ENCODE measurements around the gene MSMB. TPM values are rescaled to one million over a fixed set of nuclear protein-coding genes. Genes with fewer than 3 reads are reported as not detected.

Gene MSMB
- total and polyA plus RNA-seq, 2 of the 8 experiments (the other 6 are each of a cell fraction or from before 2014, with no cell fraction given) = not detected

DNA sequence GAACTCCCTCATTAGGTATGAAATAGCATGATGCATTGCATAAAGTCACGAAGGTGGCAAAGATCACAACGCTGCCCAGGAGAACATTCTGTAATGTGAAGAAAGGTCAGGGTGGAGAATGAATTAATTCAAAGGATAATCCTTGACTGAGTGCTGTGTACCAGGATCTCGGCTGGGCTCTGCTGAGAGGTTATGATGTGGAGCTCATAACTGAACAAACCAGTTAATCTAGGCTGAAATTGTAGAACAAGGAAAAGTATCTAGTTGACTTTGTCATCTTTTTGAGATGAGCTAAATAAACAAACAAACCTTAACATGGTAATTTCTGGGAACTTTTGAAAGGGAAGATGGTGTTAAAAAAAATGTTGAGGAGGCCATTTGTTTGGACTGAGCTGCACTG lies 6.1 kb downstream of the MSMB start (continued):
- TF ChIP-seq, protein P1, sequence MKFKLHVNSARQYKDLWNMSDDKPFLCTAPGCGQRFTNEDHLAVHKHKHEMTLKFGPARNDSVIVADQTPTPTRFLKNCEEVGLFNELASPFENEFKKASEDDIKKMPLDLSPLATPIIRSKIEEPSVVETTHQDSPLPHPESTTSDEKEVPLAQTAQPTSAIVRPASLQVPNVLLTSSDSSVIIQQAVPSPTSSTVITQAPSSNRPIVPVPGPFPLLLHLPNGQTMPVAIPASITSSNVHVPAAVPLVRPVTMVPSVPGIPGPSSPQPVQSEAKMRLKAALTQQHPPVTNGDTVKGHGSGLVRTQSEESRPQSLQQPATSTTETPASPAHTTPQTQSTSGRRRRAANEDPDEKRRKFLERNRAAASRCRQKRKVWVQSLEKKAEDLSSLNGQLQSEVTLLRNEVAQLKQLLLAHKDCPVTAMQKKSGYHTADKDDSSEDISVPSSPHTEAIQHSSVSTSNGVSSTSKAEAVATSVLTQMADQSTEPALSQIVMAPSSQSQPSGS (IDR thresholded peaks at IDR 0.05; ENCODE audit: low read length) = no peak
- TF ChIP-seq EGR1 (IDR thresholded peaks at IDR 0.05; ENCODE audit: borderline replicate concordance, low read depth, low read length) (no peak), BACH1 (IDR thresholded peaks at IDR 0.05; ENCODE audit: low read length) (no peak), CEBPB (IDR thresholded peaks at IDR 0.05; ENCODE audit: low read depth, low read length) (no peak), EZH2 (IDR thresholded peaks at IDR 0.05; ENCODE audit: low read depth, low read length, severe bottlenecking) (no peak), CBX5 (IDR thresholded peaks at IDR 0.05; ENCODE audit: low read depth, low read length) (no peak), CREB1 (IDR thresholded peaks at IDR 0.05) (no peak), SAP30 (IDR thresholded peaks at IDR 0.05; ENCODE audit: insufficient read depth, insufficient replicate concordance, low read length) (no peak)

Data from H1 (cell line).